Transverse colon (tissue), 4 donors: Measurements from ENCODE around the gene CNPY4.

Source experiments
- CTCF ChIP-seq, 5 experiments: fragments of 200-600 bp in 3 of 5; fragments of 450-650 bp in 2 of 5; sonication (generic) in 3 of 5; IDR thresholded peaks; 1 replicate in 2 of 5; 2 replicates in 3 of 5; pipeline ENCODE4 v1.5.1; 2016 to 2017; ENCODE audit warnings: antibody characterized with exemption in 5 of 5, inconsistent platforms in 3 of 5, mild to moderate bottlenecking in 2 of 5, moderate library complexity in 1 of 5
- EP300 ChIP-seq: sonication (generic); formaldehyde crosslinking; IDR thresholded peaks from one replicate; pipeline ENCODE4 v1.6.1; 2017; ENCODE audit warnings: antibody characterized with exemption, low read depth
- POLR2A ChIP-seq: fragments of 450-650 bp; IDR thresholded peaks from one replicate; pipeline ENCODE4 v1.6.1; 2016; ENCODE audit warnings: antibody characterized with exemption, mild to moderate bottlenecking, moderate library complexity
- POLR2AphosphoS5 ChIP-seq, 3 donors: sonication (generic); formaldehyde crosslinking; IDR thresholded peaks; one replicate each; pipeline ENCODE4 v1.6.1; 2016; ENCODE audit warnings: antibody characterized with exemption in 3 of 3

GRCh38 chr7:100106633-100107032 lies 12.8 kb upstream of the CNPY4 start:
- TF ChIP-seq POLR2A (no peak), CTCF (IDR thresholded peaks at IDR 0.05) (no peak), EP300 (no peak), POLR2AphosphoS5 (IDR thresholded peaks at IDR 0.05) (no peak)
